D341Med (cell line): ENCODE results near the gene ZNF330.

ENCODE experiments used
- DNase-seq: peaks from one replicate; pipeline ENCODE4 v3.0.0; 2012; ENCODE audit warnings: low spot score

Gene ZNF330

DNA sequence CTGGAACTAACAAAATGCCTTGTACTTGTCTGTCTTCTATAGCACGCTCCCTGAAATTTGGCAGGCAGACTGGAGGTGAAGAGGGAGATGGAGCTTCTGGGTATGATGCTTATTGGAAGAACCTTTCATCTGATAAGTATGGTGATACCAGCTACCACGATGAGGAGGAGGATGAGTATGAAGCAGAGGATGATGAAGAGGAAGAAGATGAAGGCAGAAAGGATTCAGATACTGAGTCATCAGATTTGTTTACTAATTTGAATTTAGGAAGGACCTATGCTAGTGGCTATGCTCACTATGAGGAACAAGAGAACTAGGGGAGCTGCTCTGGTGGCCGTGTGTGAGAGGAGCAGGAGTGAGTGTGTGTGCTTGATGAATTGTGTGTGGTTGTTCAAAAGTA is 13.0 kb downstream of the ZNF330 start:
- DNase-seq: no peak

- DNase-seq: no peak
Measured at GRCh38 chr4:141238186-141238585, 17.5 kb downstream of the ZNF330 start.

- no peak for DNase-seq
Measured at GRCh38 chr4:141240259-141240658, 19.6 kb downstream of the ZNF330 start.

- DNase-seq: no peak
Measured at GRCh38 chr4:141240671-141241070, 20.0 kb downstream of the ZNF330 start.

DNA sequence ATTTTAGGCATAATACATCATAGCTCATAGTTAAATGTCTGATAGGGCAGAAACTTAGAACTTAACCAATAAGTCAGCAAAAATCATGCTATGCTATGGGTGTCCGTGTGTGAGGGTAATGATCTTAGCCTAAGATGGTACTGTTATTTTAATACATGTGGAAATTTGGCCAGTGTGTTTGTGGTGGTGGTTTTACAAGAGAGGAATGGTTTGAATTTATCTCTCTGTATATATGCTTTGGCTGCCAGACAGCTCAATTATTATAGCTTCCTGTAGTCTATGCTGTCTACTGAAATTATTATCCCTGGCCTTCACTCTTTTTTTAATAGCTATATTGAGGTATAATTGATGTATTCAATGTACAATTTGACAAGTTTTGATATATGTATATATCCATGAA is 21.3 kb downstream of the ZNF330 start:
- no peak for DNase-seq

DNA sequence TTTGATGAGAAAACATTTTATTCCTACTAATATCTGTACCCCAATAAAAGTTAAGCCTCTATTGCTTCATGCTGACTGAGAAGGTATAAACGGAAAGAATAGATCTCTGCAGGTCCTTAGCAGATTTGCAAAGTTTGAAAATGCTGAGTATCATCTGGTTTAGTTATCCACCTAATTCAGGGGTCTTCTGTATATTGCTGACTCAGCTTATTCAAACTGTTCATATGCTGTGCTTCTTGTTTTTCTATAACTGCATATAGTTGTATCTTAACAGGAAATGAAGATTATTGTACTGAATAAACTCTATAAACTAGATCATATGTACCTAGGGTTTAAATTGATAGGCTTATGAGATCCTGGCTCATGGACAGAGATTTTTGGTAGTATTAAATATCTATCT is 23.7 kb downstream of the ZNF330 start:
- no peak for DNase-seq

- DNase-seq: no peak
Measured at GRCh38 chr4:141246243-141246642, 25.5 kb downstream of the ZNF330 start.

DNA sequence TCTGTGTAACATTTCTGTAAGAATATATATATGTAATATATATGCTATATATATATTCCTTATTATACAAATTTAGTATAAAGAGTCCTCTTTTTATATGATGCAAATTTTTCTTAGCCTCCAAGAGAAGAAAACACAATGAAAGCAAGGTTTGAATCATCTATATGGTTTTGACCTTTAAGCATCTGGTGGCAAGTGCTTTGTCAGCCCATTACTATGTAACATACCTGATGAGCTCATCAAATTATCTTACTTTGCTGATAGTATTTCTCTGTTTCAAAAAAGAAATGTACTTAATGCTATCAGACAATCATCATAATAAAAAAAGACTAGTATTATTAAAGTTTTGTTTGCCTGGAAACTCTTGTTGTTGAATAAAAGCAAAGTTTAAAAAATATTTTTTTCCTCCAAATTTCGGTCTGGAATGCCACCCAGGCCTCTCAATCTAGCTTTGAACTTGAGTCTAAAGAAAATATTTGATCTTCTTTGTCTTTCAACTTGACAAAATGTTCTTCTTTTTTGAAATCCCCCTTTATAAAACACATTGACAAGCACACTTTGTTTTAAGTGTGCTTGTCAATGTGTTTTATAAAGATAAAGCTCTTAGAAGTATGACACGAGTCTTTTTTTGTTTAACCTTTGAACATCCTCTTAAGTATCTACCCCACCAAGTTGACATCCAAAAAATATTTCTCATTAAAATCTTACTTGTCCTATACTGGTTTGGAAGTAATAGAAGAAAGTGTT is 26.2 kb downstream of the ZNF330 start:
- no peak for DNase-seq

GRCh38 chr4:141247430-141247780 is 26.7 kb downstream of the ZNF330 start:
- DNase-seq: no peak

GRCh38 chr4:141248029-141248428 is 27.3 kb downstream of the ZNF330 start:
- DNase-seq: no peak

DNA sequence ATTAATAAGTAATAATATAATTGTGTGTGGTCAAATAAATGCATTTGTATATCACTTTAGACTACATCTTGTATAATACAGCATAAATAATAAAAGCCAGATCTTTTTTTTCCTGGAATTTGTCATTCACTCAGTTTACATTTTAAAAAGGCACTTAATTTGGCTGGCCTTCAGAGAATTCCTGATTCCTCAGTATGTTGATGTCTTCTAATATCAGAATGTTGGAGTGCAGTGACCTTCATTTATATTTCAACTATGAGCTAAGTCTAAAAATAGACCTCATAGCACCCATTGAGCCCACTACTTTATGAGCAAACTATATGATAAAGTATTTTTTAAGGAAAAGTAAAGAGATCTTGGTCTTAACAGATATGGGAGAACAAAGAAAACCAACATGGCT is 27.8 kb downstream of the ZNF330 start:
- no peak for DNase-seq

DNA sequence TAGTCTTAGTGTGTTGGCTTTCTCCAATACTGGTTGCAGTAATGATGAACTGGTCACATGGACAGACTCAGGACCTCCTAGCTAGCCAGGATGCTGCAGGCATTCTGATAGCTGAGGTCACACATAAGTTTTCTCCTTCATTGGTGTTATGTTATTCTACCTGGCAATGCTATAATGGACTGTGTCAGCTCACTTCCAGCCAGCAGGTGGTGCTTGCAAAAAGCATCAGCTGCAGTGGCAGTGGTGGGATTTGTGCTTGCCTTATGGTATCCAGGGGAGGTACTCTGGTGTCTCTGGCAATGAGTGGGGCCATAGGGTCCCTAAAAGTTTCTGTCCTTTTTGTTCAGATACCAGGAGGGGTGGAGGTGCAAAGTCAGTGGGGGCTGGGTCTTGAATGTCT is 33.6 kb downstream of the ZNF330 start:
- DNase-seq: no peak

- DNase-seq: no peak
Measured at GRCh38 chr4:141255016-141255415, 34.3 kb downstream of the ZNF330 start.

DNA sequence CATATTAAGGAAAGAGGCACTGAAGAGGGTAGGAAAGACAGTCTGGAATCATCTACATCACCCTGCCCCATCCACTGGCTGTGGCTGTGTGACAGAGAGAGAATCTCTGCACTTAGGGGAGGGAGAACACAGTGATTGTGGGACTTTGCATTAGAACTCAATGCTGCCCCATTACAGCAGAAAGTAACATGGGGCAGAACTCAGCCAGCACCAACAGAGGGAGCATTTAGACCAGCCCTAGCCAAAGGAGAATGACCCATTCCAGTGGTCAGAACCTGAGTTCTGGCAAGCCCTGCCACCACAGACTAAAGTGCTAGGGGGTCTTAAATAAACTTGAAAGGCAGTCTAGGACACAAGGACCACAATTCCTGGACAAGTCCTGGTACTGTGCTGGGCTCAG is 37.9 kb downstream of the ZNF330 start:
- DNase-seq: no peak

DNA sequence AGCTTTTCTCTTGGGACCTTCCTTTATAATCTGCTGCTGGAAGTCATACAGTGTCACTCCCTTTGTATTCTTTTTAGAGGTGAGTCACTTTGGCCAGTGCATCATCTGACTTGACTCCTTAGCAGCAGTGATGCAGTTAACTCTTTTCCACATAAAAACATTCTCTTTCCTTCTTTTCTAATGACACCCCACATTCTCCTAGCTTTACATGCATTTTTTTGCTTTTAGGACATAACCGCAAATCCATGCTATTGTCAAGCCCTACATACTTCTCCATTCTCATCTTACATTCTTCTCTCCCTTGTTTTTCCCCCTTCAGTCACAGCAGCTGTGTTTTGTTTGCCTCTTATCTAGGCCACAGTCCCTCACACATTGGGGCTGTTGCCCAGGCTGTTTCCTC is 55.1 kb downstream of the ZNF330 start:
- no peak for DNase-seq

- no peak for DNase-seq
Measured at GRCh38 chr4:141283152-141283551, 62.5 kb downstream of the ZNF330 start.

- DNase-seq: no peak
Measured at GRCh38 chr4:141283563-141283962, 62.9 kb downstream of the ZNF330 start.
